WTC11 (cell line): Measurements from ENCODE around the gene VAV2.

Experiments
- CBFB ChIP-seq: sonication (generic); formaldehyde crosslinking; IDR thresholded peaks from 2 replicates; pipeline ENCODE4 v1.8.1; 2022; ENCODE audit warnings: mild to moderate bottlenecking, low read depth, missing genetic modification reagents
- CTCF ChIP-seq: fragments of 200-600 bp; IDR thresholded peaks from 2 replicates; pipeline ENCODE4 v1.8.0; 2022; ENCODE audit warnings: antibody characterized with exemption
- E2F1 ChIP-seq: sonication (generic); formaldehyde crosslinking; IDR thresholded peaks from 2 replicates; pipeline ENCODE4 v1.8.0; 2022; ENCODE audit warnings: mild to moderate bottlenecking, missing genetic modification reagents
- ETV6 ChIP-seq: sonication (generic); formaldehyde crosslinking; IDR thresholded peaks from 2 replicates; pipeline ENCODE4 v1.8.1; 2022; ENCODE audit warnings: mild to moderate bottlenecking, missing genetic modification reagents
- MYBL2 ChIP-seq: sonication (generic); formaldehyde crosslinking; IDR thresholded peaks from 2 replicates; pipeline ENCODE4 v1.8.1; 2023; ENCODE audit warnings: mild to moderate bottlenecking, moderate library complexity, missing genetic modification reagents
- TEAD1 ChIP-seq: sonication (generic); formaldehyde crosslinking; IDR thresholded peaks from 2 replicates; pipeline ENCODE4 v1.8.0; 2022; ENCODE audit warnings: mild to moderate bottlenecking, missing genetic modification reagents
- TF ChIP-seq, protein P1 (sequence below): sonication (generic); formaldehyde crosslinking; IDR thresholded peaks from 2 replicates; pipeline ENCODE4 v1.8.1; 2023; ENCODE audit warnings: mild to moderate bottlenecking, missing genetic modification reagents

GRCh38 chr9:133926165-133926856 is 65.8 kb downstream of the VAV2 start:
- TF ChIP-seq CTCF (no peak), TEAD1 (CRISPR knock-in tag) (no peak), MYBL2 (CRISPR knock-in tag) (no peak), CBFB (no peak), ETV6 (CRISPR knock-in tag) (no peak), E2F1 (CRISPR knock-in tag) (no peak)
- TF ChIP-seq, protein P1, sequence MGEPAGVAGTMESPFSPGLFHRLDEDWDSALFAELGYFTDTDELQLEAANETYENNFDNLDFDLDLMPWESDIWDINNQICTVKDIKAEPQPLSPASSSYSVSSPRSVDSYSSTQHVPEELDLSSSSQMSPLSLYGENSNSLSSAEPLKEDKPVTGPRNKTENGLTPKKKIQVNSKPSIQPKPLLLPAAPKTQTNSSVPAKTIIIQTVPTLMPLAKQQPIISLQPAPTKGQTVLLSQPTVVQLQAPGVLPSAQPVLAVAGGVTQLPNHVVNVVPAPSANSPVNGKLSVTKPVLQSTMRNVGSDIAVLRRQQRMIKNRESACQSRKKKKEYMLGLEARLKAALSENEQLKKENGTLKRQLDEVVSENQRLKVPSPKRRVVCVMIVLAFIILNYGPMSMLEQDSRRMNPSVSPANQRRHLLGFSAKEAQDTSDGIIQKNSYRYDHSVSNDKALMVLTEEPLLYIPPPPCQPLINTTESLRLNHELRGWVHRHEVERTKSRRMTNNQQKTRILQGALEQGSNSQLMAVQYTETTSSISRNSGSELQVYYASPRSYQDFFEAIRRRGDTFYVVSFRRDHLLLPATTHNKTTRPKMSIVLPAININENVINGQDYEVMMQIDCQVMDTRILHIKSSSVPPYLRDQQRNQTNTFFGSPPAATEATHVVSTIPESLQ (CRISPR knock-in tag): no peak
